SK-N-SH treated with all-trans-retinoic acid at 6 μM for 48 hours (cell line): ENCODE data around the gene LPIN3.

Source experiments
- ATAC-seq: fragments of 200-7000 bp; cut with Tn5 transposase; 3 replicates; pipeline ENCODE4 v1.9.1; 2020; ENCODE audit warnings: mild to moderate bottlenecking, moderate library complexity
- ARNTL ChIP-seq: fragments of 450-650 bp; formaldehyde crosslinking; IDR thresholded peaks from 2 replicates; pipeline ENCODE4 v1.5.0; 2020; ENCODE audit warnings: low read depth, mild to moderate bottlenecking, moderate library complexity, borderline replicate concordance
- CREB5 ChIP-seq: fragments of 250-450 bp; sonication (Bioruptor Pico); IDR thresholded peaks from 2 replicates; pipeline ENCODE4 v1.5.1; 2020; ENCODE audit warnings: low read depth, mild to moderate bottlenecking, moderate library complexity
- CSDC2 ChIP-seq: fragments of 250-450 bp; sonication (Bioruptor Pico); IDR thresholded peaks from 2 replicates; pipeline ENCODE4 v1.5.0; 2020; ENCODE audit warnings: mild to moderate bottlenecking, moderate library complexity
- CSRNP3 ChIP-seq: fragments of 250-450 bp; sonication (Bioruptor Pico); IDR thresholded peaks from 2 replicates; pipeline ENCODE4 v1.5.1; 2021; ENCODE audit warnings: mild to moderate bottlenecking, moderate library complexity
- ESRRG ChIP-seq: fragments of 250-450 bp; sonication (Bioruptor Pico); IDR thresholded peaks from 2 replicates; pipeline ENCODE4 v1.6.1; 2021; ENCODE audit warnings: mild to moderate bottlenecking
- GLIS3 ChIP-seq: fragments of 250-450 bp; sonication (Bioruptor Pico); IDR thresholded peaks from 2 replicates; pipeline ENCODE4 v1.5.0; 2020; ENCODE audit warnings: mild to moderate bottlenecking, moderate library complexity
- OSR1 ChIP-seq: fragments of 250-450 bp; sonication (Bioruptor Pico); IDR thresholded peaks from 2 replicates; pipeline ENCODE4 v1.8.0; 2022; ENCODE audit warnings: moderate library complexity, mild to moderate bottlenecking, inconsistent platforms
- PATZ1 ChIP-seq: fragments of 250-450 bp; sonication (Bioruptor Pico); IDR thresholded peaks from 2 replicates; pipeline ENCODE4 v1.8.0; 2020; ENCODE audit warnings: mild to moderate bottlenecking, moderate library complexity, borderline replicate concordance
- POU6F1 ChIP-seq: fragments of 250-450 bp; sonication (Bioruptor Pico); IDR thresholded peaks from 2 replicates; pipeline ENCODE4 v1.8.0; 2021; ENCODE audit warnings: low read depth, mild to moderate bottlenecking, moderate library complexity, borderline replicate concordance
- RARB ChIP-seq: fragments of 250-450 bp; sonication (Bioruptor Pico); IDR thresholded peaks from 2 replicates; pipeline ENCODE4 v1.8.0; 2021; ENCODE audit warnings: mild to moderate bottlenecking, moderate library complexity
- SNAI2 ChIP-seq: fragments of 250-450 bp; sonication (Bioruptor Pico); IDR thresholded peaks from 2 replicates; pipeline ENCODE4 v1.5.0; 2020; ENCODE audit warnings: mild to moderate bottlenecking, moderate library complexity
- TCF4 ChIP-seq: fragments of 250-450 bp; sonication (Bioruptor Pico); IDR thresholded peaks from 2 replicates; pipeline ENCODE4 v1.8.0; 2021; ENCODE audit warnings: mild to moderate bottlenecking, moderate library complexity, borderline replicate concordance
- TOX ChIP-seq: fragments of 250-450 bp; sonication (Bioruptor Pico); IDR thresholded peaks from 2 replicates; pipeline ENCODE4 v1.8.0; 2021; ENCODE audit warnings: mild to moderate bottlenecking, moderate library complexity, borderline replicate concordance
- ZC3H10 ChIP-seq: fragments of 250-450 bp; sonication (Bioruptor Pico); IDR thresholded peaks from 2 replicates; pipeline ENCODE4 v1.5.1; 2021; ENCODE audit warnings: mild to moderate bottlenecking, moderate library complexity
- ZFP3 ChIP-seq: fragments of 250-450 bp; sonication (Bioruptor Pico); IDR thresholded peaks from 2 replicates; pipeline ENCODE4 v1.5.0; 2020; ENCODE audit warnings: mild to moderate bottlenecking, moderate library complexity
- ZFP30 ChIP-seq: fragments of 450-650 bp; formaldehyde crosslinking; IDR thresholded peaks from 2 replicates; pipeline ENCODE4 v1.5.0; 2022; ENCODE audit warnings: mild to moderate bottlenecking, moderate library complexity
- ZNF565 ChIP-seq: fragments of 450-650 bp; formaldehyde crosslinking; conservative IDR thresholded peaks from 2 replicates; pipeline ENCODE4 v1.5.0; 2020; ENCODE audit warnings: low read depth, mild to moderate bottlenecking, moderate library complexity

The LPIN3 gene

GRCh38 chr20:41364967-41365765 is 24.5 kb downstream of the LPIN3 start:
- TF ChIP-seq ZNF565 (CRISPR knock-in tag) = no peak
- no peak for TF ChIP-seq CREB5 (CRISPR knock-in tag)
- no peak for ATAC-seq

- TF ChIP-seq GLIS3 = no peak
- TF ChIP-seq ZC3H10 = no peak
- no peak for TF ChIP-seq ZFP30
- no peak for TF ChIP-seq OSR1 (CRISPR knock-in tag)
- TF ChIP-seq TOX (CRISPR knock-in tag) = no peak
- TF ChIP-seq PATZ1 (CRISPR knock-in tag) = no peak
- no peak for TF ChIP-seq RARB (CRISPR knock-in tag)
- TF ChIP-seq CSDC2 = no peak
- no peak for TF ChIP-seq ESRRG
- no peak for TF ChIP-seq CSRNP3
- TF ChIP-seq SNAI2 (CRISPR knock-in tag) = no peak
- no peak for TF ChIP-seq ARNTL (CRISPR knock-in tag)
- TF ChIP-seq TCF4 (CRISPR knock-in tag) = no peak
- ATAC-seq = no peak
These were observed 25.3 kb downstream of the LPIN3 start for GRCh38 chr20:41365777-41366545.

GRCh38 chr20:41366546-41367392 is 26.1 kb downstream of the LPIN3 start, which contains the start of gene EMILIN3:
TSS of gene EMILIN3 (minus strand) at chr20:41366818. CDS start at chr20:41366634, 184 bp downstream.
- TF ChIP-seq GLIS3 = no peak
- TF ChIP-seq ZFP3 (CRISPR knock-in tag) = no peak
- TF ChIP-seq POU6F1 (CRISPR knock-in tag) = no peak
- no peak; the same call in 2 of the 3 replicates for ATAC-seq

GRCh38 chr20:41367393-41367695 is 26.7 kb downstream of the LPIN3 start:
- no peak for ATAC-seq
- TF ChIP-seq OSR1 (CRISPR knock-in tag) = no peak
- TF ChIP-seq TCF4 (CRISPR knock-in tag) = no peak
- TF ChIP-seq PATZ1 (CRISPR knock-in tag) = no peak
